H9 (cell line): ENCODE data around the gene DGKB. TPM values are rescaled to one million over a fixed set of nuclear protein-coding genes. Genes with fewer than 3 reads are reported as not detected.

Source experiments
- DNase-seq: peaks from one replicate; pipeline ENCODE4 v3.0.0-alpha.2; 2017
- H2AFZ ChIP-seq: one replicate; pipeline ENCODE4 v1.6.1; 2013; ENCODE audit warnings: mild to moderate bottlenecking, low read length, control low read depth, moderate library complexity
- H2AK5ac ChIP-seq: 2 replicates; pipeline ENCODE4 v1.6.1; 2013; ENCODE audit warnings: low read length, control low read depth, mixed read lengths; ENCODE audit not compliant: insufficient read length
- H2BK120ac ChIP-seq: one replicate; pipeline ENCODE4 v1.6.1; 2013; ENCODE audit warnings: low read depth, mild to moderate bottlenecking, low read length, control low read depth, inconsistent platforms; ENCODE audit not compliant: poor library complexity, severe bottlenecking
- H2BK12ac ChIP-seq: 2 replicates; pipeline ENCODE4 v1.6.1; 2013; ENCODE audit warnings: low read length, control low read depth, mixed read lengths, low read depth; ENCODE audit not compliant: insufficient read length
- H2BK15ac ChIP-seq: 2 replicates; pipeline ENCODE4 v1.6.1; 2013; ENCODE audit warnings: low read depth, low read length, control low read depth
- H2BK20ac ChIP-seq: one replicate; pipeline ENCODE4 v1.6.1; 2013; ENCODE audit warnings: low read depth, mild to moderate bottlenecking, low read length, control low read depth, inconsistent platforms; ENCODE audit not compliant: poor library complexity, severe bottlenecking
- H2BK5ac ChIP-seq: 2 replicates; pipeline ENCODE4 v1.6.1; 2013; ENCODE audit warnings: low read length, control low read depth, mixed read lengths; ENCODE audit not compliant: insufficient read length
- H3K14ac ChIP-seq: 2 replicates; pipeline ENCODE4 v1.6.1; 2013; ENCODE audit warnings: low read length, control low read depth; ENCODE audit not compliant: insufficient read depth
- H3K18ac ChIP-seq: 2 replicates; pipeline ENCODE4 v1.6.1; 2013; ENCODE audit warnings: low read depth, mild to moderate bottlenecking, mixed read lengths, low read length, control low read depth; ENCODE audit not compliant: insufficient read length
- H3K23ac ChIP-seq: 2 replicates; pipeline ENCODE4 v1.6.1; 2013; ENCODE audit warnings: low read length, control low read depth, mixed read lengths, low read depth; ENCODE audit not compliant: insufficient read length
- H3K23me2 ChIP-seq: 2 replicates; pipeline ENCODE4 v1.6.1; 2013; ENCODE audit warnings: low read depth, mild to moderate bottlenecking, mixed read lengths, low read length, control low read depth; ENCODE audit not compliant: insufficient read length, poor library complexity, severe bottlenecking
- H3K27ac ChIP-seq: 2 replicates; pipeline ENCODE4 v1.5.1; 2013; ENCODE audit warnings: low read length, control low read depth, mixed read lengths, low read depth; ENCODE audit not compliant: insufficient read length
- H3K27me3 ChIP-seq: 2 replicates; pipeline ENCODE4 v1.6.1; 2013; ENCODE audit warnings: low read length, control low read depth, inconsistent platforms; ENCODE audit not compliant: insufficient read depth
- H3K4ac ChIP-seq: 2 replicates; pipeline ENCODE4 v1.6.1; 2013; ENCODE audit warnings: low read depth, mild to moderate bottlenecking, control low read depth, inconsistent platforms, low read length, moderate library complexity
- H3K4me1 ChIP-seq: 2 replicates; pipeline ENCODE4 v1.6.1; 2013; ENCODE audit warnings: low read length, control low read depth, inconsistent platforms; ENCODE audit not compliant: insufficient read depth
- H3K4me2 ChIP-seq: 2 replicates; pipeline ENCODE4 v1.6.1; 2013; ENCODE audit warnings: low read length, control low read depth, mixed read lengths; ENCODE audit not compliant: insufficient read length, insufficient read depth
- H3K56ac ChIP-seq: 2 replicates; pipeline ENCODE4 v1.6.1; 2013; ENCODE audit warnings: low read depth, mild to moderate bottlenecking, mixed read lengths, low read length, control low read depth; ENCODE audit not compliant: insufficient read length
- H3K79me1 ChIP-seq: 2 replicates; pipeline ENCODE4 v1.6.1; 2013; ENCODE audit warnings: low read depth, mild to moderate bottlenecking, moderate library complexity, low read length, control low read depth, inconsistent platforms; ENCODE audit not compliant: insufficient read depth, poor library complexity, severe bottlenecking
- H3K79me2 ChIP-seq: 2 replicates; pipeline ENCODE4 v1.6.1; 2013; ENCODE audit warnings: low read length, control low read depth, inconsistent platforms; ENCODE audit not compliant: insufficient read depth
- H3K9ac ChIP-seq: 2 replicates; pipeline ENCODE4 v1.6.1; 2013; ENCODE audit warnings: low read length, control low read depth, mixed read lengths; ENCODE audit not compliant: insufficient read length; ENCODE audit errors: extremely low read depth
- H3K9me3 ChIP-seq: one replicate; pipeline ENCODE4 v1.6.1; 2013; ENCODE audit warnings: low read depth, low read length, inconsistent platforms; ENCODE audit not compliant: control insufficient read depth
- H3T11ph ChIP-seq: one replicate; pipeline ENCODE4 v1.6.1; 2013; ENCODE audit warnings: mild to moderate bottlenecking, low read length, control low read depth, inconsistent platforms
- H4K20me1 ChIP-seq: one replicate; pipeline ENCODE4 v1.6.1; 2013; ENCODE audit not compliant: control insufficient read depth, insufficient read length, insufficient read depth
- H4K5ac ChIP-seq: 2 replicates; pipeline ENCODE4 v1.6.1; 2013; ENCODE audit warnings: low read depth, mild to moderate bottlenecking, mixed read lengths, low read length, control low read depth; ENCODE audit not compliant: insufficient read length
- H4K8ac ChIP-seq: replicated peaks from 2 replicates; pipeline ENCODE4 v1.6.1; 2013; ENCODE audit warnings: low read length, control low read depth, mixed read lengths, low read depth; ENCODE audit not compliant: insufficient read length
- H4K91ac ChIP-seq: 2 replicates; pipeline ENCODE4 v1.6.1; 2013; ENCODE audit warnings: low read depth, mild to moderate bottlenecking, moderate library complexity, mixed read lengths, low read length, control low read depth; ENCODE audit not compliant: insufficient read length
- H3K27ac Mint-ChIP-seq, 3 experiments: 2 replicates in 2 of 3; 3 replicates in 1 of 3; pipeline ENCODE4 v1.8.0; 2020 to 2021; ENCODE audit warnings: mixed read lengths in 3 of 3, mild to moderate bottlenecking in 1 of 3, moderate library complexity in 1 of 3
- H3K27me3 Mint-ChIP-seq: 2 replicates; pipeline ENCODE4 v1.8.0; 2021; ENCODE audit warnings: low read depth, mild to moderate bottlenecking, moderate library complexity, mixed read lengths
- H3K36me3 Mint-ChIP-seq, 3 experiments: 2 replicates in 2 of 3; 3 replicates in 1 of 3; pipeline ENCODE4 v1.8.0; 2020 to 2021; ENCODE audit warnings: low read depth in 3 of 3, mixed read lengths in 3 of 3; ENCODE audit not compliant: insufficient read depth in 1 of 3
- H3K4me1 Mint-ChIP-seq, 2 experiments: 2 replicates each; pipeline ENCODE4 v1.8.0; 2020; ENCODE audit warnings: mixed read lengths in 2 of 2
- H3K4me3 Mint-ChIP-seq, 2 experiments: 2 replicates in 1 of 2; 3 replicates in 1 of 2; pipeline ENCODE4 v1.8.0; 2020 to 2021; ENCODE audit warnings: mild to moderate bottlenecking in 2 of 2, mixed read lengths in 2 of 2, moderate library complexity in 1 of 2
- H3K9me3 Mint-ChIP-seq, 2 experiments: 2 replicates in 1 of 2; 3 replicates in 1 of 2; pipeline ENCODE4 v1.8.0; 2020; ENCODE audit warnings: mild to moderate bottlenecking in 2 of 2, mixed read lengths in 2 of 2, moderate library complexity in 1 of 2
- CTCF ChIP-seq: fragments of 200-600 bp; sonication (generic); conservative IDR thresholded peaks from 3 replicates; pipeline ENCODE4 v1.8.0; 2021; ENCODE audit warnings: antibody characterized with exemption, mild to moderate bottlenecking
- total RNA-seq: library from RNA; stranded (reverse); gene quantifications from 2 replicates; pipeline ENCODE4 v1.2.1, GENCODE V29; 2021

Gene DGKB
- total RNA-seq, 1 experiment from 2014 or later, result 0.26 TPM

GRCh38 chr7:14868937-14869336 is 33.6 kb downstream of the DGKB start:
- Histone ChIP-seq H3K23ac (no peak overlapping the region), H3K79me2 (no peaks in the 10 kb centered on the region), H3K23me2 (no peaks in the 10 kb centered on the region), H2BK20ac (no peak overlapping the region), H3K27ac (no peak overlapping the region), H3T11ph (no peak overlapping the region), H2AK5ac (no peak overlapping the region), H3K27me3 (no peaks in the 10 kb centered on the region), H3K4ac (no peak overlapping the region), H2BK5ac (no peak overlapping the region), H4K5ac (no peak overlapping the region), H3K18ac (no peak overlapping the region), H4K20me1 (no peaks in the 10 kb centered on the region), H3K4me1 (no peaks in the 10 kb centered on the region), H3K14ac (no peak overlapping the region), H4K8ac (no peak overlapping the region), H3K79me1 (no peaks in the 10 kb centered on the region), H2BK120ac (no peak overlapping the region), H3K56ac (no peak overlapping the region), H3K9me3 (no peaks in the 10 kb centered on the region), H3K4me2 (no peak overlapping the region), H2AFZ (no peak overlapping the region), H4K91ac (no peak overlapping the region), H2BK12ac (no peak overlapping the region), H3K9ac (no peak overlapping the region), H2BK15ac (no peak overlapping the region)
- Mint-ChIP-seq H3K4me1 (0 out of 4 replicates have a peak, but pooled peaks cover 0 to 4% of the 10 kb centered on the region in 2 experiments), H3K27ac (no peak overlapping the region), H3K4me3 (no peak overlapping the region), H3K9me3 (peaks cover 13 to 24% of the 10 kb centered on the region in 2 experiments; a peak in 4 of 5 replicates), H3K36me3 (peaks cover 7 to 13% (median 7%) of the 10 kb centered on the region in 3 experiments; a peak in 6 of 7 replicates), H3K27me3 (no peaks in the 10 kb centered on the region)
- no peak for DNase-seq
- no peak for TF ChIP-seq CTCF
